Type B pancreatic cell (in vitro differentiated cells): ENCODE measurements around the gene PRKCE. TPM values are rescaled to one million over a fixed set of nuclear protein-coding genes. Genes with fewer than 3 reads are reported as not detected.

Source experiments
- DNase-seq: peaks from one replicate; pipeline ENCODE4 v3.0.0; 2021; ENCODE audit warnings: mixed read lengths; ENCODE audit not compliant: unreplicated experiment; ENCODE audit errors: extremely low spot score
- H3K27ac Mint-ChIP-seq: 2 replicates; pipeline ENCODE4 v1.8.0; 2021; ENCODE audit warnings: mild to moderate bottlenecking, mixed read lengths
- H3K27me3 Mint-ChIP-seq: 2 replicates; pipeline ENCODE4 v1.8.0; 2021; ENCODE audit warnings: mixed read lengths
- H3K36me3 Mint-ChIP-seq: 2 replicates; pipeline ENCODE4 v1.8.0; 2021; ENCODE audit warnings: mixed read lengths
- H3K4me1 Mint-ChIP-seq: one replicate; pipeline ENCODE4 v1.8.0; 2021; ENCODE audit warnings: mixed read lengths; ENCODE audit not compliant: unreplicated experiment
- H3K4me3 Mint-ChIP-seq: 2 replicates; pipeline ENCODE4 v1.8.0; 2021; ENCODE audit warnings: mild to moderate bottlenecking, mixed read lengths
- H3K9me3 Mint-ChIP-seq: 2 replicates; pipeline ENCODE4 v1.8.0; 2021; ENCODE audit warnings: mixed read lengths
- CTCF ChIP-seq: fragments of 200-600 bp; sonication (generic); conservative IDR thresholded peaks from 2 replicates; pipeline ENCODE4 v1.5.0; 2021; ENCODE audit warnings: antibody characterized with exemption, mild to moderate bottlenecking
- total RNA-seq: library from RNA; stranded (reverse); gene quantifications from 2 replicates; pipeline ENCODE4 v1.2.1, GENCODE V29; 2021; ENCODE audit warnings: low replicate concordance

PRKCE gene
- total RNA-seq, 1 donor from 2014 or later, result 21.2 TPM

GRCh38 chr2:46196871-46197462 lies 545.5 kb downstream of the PRKCE start:
- no peaks in the 10 kb centered on the region for H3K36me3 Mint-ChIP-seq
- no peaks in the 10 kb centered on the region for H3K27me3 Mint-ChIP-seq
- H3K9me3 Mint-ChIP-seq, result no peaks in the 10 kb centered on the region
- no peaks in the 10 kb centered on the region for H3K4me1 Mint-ChIP-seq
- no peak for TF ChIP-seq CTCF
- no peak for DNase-seq
- no peak overlapping the region for H3K27ac Mint-ChIP-seq
- H3K4me3 Mint-ChIP-seq, result no peak overlapping the region

- no peak for DNase-seq
- Mint-ChIP-seq H3K27me3 (no peaks in the 10 kb centered on the region), H3K36me3 (no peaks in the 10 kb centered on the region), H3K27ac (no peak overlapping the region), H3K4me3 (no peak overlapping the region), H3K4me1 (no peaks in the 10 kb centered on the region), H3K9me3 (peaks cover 1% of the 10 kb centered on the region)
- TF ChIP-seq CTCF, result no peak
Observed at GRCh38 chr2:46197672-46198071, 546.2 kb downstream of the PRKCE start.

- no peak for TF ChIP-seq CTCF
- Mint-ChIP-seq H3K4me3 (no peak overlapping the region), H3K27me3 (no peaks in the 10 kb centered on the region), H3K4me1 (no peaks in the 10 kb centered on the region), H3K27ac (no peak overlapping the region), H3K9me3 (peaks cover 8% of the 10 kb centered on the region), H3K36me3 (no peaks in the 10 kb centered on the region)
- DNase-seq, result no peak
Observed at GRCh38 chr2:46198164-46198883, 546.8 kb downstream of the PRKCE start.

- no peaks in the 10 kb centered on the region for H3K4me1 Mint-ChIP-seq
- no peak for DNase-seq
- H3K27me3 Mint-ChIP-seq, result no peaks in the 10 kb centered on the region
- no peak for TF ChIP-seq CTCF
- peaks cover 2% of the 10 kb centered on the region for H3K36me3 Mint-ChIP-seq
- H3K9me3 Mint-ChIP-seq, result peaks cover 8% of the 10 kb centered on the region
- H3K4me3 Mint-ChIP-seq, result no peak overlapping the region
- H3K27ac Mint-ChIP-seq, result no peak overlapping the region
Observed at GRCh38 chr2:46198966-46199365, 547.5 kb downstream of the PRKCE start.

- no peak overlapping the region for H3K27ac Mint-ChIP-seq
- H3K4me1 Mint-ChIP-seq, result no peaks in the 10 kb centered on the region
Observed at GRCh38 chr2:46200100-46200690, 548.7 kb downstream of the PRKCE start.

More at GRCh38 chr2:46200100-46200690, 548.7 kb downstream of the PRKCE start:
- Mint-ChIP-seq H3K27me3 (no peaks in the 10 kb centered on the region), H3K9me3 (peaks cover 8% of the 10 kb centered on the region), H3K4me3 (no peak overlapping the region), H3K36me3 (peaks cover 3% of the 10 kb centered on the region)
- TF ChIP-seq CTCF, result no peak
- DNase-seq, result no peak
